GM18519 (cell line): Measurements from ENCODE around the gene RREB1.

Source experiments
- ATAC-seq: cut with Tn5 transposase; IDR thresholded peaks from one replicate; pipeline ENCODE4 v1.9.1; 2021; ENCODE audit warnings: mild to moderate bottlenecking, moderate library complexity; ENCODE audit not compliant: unreplicated experiment, low FRiP score

RREB1 gene

DNA sequence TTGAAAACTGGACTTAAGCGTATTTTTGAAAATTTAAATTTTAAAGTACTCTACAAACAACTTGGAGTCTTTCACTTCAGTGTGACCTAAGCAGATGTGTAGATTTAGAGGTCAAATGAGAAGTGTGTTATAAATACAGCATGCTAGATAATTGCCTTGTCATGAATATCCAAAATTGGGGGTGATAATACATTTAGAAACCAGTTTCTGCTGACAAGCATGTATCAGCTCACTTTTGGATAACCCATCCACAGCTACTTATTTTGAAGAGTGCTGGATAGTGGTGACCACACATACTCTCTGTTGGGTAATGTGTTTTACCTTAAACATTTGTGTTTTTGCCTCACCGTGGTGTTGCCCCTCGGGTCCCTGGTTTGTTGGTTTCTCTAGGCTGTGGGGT is 14.9 kb downstream of the RREB1 start:
- ATAC-seq, result no peak

DNA sequence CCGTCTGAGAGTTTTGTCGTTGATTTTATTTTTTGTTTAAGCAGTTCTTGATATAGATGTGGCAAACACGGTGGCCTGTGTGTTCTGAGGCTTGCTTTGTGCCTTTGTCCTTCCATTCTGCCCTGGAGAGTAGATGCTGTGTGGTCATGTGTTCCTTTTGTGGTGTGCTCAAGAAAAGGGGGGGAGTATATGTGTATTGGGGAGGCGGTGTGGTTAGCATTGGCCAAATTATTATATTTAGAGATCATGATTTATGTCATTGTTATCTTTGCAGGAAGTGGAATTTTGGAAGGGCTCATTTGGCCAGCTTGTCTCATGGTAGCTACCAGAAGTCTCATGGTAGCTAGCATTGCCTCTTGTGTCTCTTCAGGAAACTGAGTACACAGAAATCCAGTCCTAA is 16.4 kb downstream of the RREB1 start:
- no peak for ATAC-seq

DNA sequence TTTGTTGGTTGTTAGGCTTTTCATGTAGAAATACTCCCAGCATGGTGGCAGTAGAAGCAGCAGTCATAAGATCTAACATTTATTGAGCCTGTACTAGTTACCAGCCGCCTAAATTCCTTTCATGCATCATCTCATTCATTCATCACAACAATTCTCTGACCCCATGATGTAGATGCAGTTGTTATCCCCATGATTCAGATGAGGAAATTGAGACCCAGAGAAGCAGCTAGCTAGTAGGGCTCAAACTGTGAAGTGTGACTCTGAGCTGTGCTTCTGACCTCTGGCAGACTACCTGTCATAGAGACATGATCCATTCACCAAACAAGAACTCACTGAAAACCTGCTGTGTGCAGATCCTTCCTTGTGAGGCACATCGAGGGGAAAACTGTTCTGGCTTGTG is 16.9 kb downstream of the RREB1 start:
- no peak for ATAC-seq

DNA sequence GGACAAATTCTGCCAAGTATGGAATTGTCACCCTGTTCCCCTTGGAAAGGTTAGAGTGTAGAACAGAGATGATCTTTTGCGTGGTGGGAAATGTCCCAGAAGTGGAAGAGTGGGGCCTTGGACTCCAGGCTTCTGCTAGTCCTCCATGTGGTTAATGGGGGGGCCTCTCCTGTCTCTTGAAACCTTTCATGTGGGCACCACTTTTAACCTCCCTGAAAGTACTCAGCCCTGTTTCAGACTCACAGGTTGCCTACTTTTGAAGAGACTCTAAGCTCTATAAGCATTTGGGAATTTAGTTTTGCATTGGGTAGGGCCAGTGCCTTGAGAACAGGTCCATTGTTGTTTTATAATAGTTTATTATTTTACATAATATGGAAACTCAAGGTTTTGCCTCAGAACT is 17.5 kb downstream of the RREB1 start:
- no peak for ATAC-seq

DNA sequence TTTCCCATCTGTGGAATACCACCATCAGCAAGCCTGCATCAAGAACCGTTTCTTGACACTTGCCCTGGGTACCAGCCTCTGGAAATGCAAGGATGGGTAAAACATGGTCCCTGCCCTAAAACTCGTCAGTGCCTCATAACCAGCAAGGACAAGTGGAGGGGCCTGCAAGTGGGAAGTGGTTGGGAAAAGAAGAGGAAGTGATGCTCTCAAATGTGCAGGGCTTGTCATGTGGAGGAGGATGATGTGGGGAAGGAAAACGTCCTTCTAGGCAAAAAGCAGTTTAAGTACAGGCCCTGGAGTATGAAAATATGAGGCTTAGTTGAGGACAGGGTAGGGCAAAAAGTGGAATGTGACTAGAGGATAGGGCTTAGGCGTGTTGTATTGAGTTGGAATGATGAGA is 19.0 kb downstream of the RREB1 start:
- ATAC-seq, result no peak

DNA sequence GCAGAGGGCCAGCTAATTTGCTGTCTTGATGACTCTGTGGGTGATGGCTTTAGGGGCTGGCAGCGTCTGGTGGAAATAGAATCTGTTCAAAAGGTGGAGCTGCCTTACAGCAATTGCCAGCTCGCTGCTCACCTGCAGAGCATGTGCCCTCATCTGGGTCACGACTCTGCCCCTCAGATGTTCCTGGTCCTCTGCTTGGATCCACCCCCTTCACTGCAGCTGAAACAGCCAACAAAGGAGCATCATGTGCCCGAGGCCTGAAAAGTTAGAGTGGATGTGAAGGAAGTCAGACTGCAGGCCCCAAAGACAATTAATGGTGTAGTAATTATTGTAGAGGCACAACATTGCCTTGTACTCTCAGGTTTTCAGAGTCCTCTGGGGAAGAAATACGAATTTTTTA is 19.9 kb downstream of the RREB1 start:
- no peak for ATAC-seq

DNA sequence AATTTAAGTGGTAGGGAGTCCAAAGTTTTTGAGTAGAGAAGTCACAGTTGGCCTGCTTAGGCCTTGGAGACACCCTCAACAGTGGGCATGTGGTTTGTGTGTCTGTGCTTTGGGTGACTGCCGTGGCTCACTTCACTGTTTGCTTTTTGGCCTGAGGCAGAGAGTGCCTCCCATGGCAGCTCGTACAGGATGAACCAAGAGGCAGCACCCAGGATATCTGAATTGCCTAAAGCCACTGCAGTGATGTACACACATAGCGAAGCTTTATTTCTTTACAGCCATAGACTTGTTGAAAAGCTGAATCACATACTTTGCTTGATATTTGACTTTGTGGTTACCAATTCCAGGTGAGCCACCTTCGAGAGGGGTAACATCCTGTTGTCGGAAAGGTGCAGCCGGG is 21.6 kb downstream of the RREB1 start:
- no peak for ATAC-seq

DNA sequence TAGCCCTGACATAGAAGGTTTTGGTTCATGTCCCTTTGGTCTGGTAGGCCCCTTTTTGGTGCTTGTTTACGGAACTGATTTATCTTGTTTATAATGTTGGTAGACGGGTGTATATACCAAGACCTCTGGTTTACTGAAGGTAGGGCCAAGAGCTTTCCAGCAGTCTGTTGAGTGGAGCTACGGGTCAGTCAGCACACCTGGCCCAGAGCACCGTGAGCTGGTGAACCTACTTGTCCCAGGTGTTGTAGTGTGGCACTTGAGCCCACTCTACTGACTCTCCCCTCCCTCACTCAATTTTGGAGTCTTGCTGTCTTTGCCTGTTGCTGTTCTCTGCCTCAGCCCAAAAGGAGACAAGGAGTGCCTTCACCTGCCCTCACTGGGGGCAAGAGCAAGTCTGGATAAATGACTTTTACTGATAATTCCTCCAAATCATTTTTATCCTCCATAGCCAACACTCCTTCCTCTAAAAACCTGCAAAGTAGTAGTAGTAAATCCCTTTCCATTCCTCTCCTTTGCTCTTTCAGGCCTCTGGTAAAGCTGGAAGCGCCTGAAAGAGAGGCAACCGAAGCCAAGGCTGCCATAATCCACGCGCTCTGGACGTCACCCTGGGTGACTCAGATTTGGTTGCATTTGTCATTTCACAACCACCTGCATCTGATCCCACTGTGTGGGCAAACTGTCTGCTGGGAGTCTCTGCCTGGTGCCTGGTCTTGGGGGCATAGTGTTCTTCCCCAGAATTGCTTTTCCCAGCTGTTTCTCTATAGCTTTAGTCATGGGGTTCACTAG is 22.2 kb downstream of the RREB1 start:
- ATAC-seq, result no peak

DNA sequence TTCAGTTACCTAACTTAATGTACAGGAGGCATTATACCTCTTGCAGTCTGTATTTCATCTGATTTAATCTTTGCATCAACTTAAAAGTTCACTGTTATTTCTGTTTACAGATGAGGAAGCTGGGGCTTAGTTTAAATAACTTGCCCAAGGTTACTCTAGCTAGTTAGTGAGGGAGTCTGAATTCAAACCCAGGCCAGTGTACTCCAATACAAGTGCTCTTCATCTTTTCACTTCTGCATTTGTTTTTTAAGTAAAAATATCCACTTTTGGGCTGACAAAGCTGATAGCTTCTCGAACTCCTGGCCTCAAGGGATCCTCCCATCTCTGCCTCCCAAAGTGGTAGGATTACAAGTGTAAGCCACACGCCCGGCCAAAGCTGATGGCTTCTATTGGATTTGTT is 23.6 kb downstream of the RREB1 start:
- ATAC-seq, result no peak

DNA sequence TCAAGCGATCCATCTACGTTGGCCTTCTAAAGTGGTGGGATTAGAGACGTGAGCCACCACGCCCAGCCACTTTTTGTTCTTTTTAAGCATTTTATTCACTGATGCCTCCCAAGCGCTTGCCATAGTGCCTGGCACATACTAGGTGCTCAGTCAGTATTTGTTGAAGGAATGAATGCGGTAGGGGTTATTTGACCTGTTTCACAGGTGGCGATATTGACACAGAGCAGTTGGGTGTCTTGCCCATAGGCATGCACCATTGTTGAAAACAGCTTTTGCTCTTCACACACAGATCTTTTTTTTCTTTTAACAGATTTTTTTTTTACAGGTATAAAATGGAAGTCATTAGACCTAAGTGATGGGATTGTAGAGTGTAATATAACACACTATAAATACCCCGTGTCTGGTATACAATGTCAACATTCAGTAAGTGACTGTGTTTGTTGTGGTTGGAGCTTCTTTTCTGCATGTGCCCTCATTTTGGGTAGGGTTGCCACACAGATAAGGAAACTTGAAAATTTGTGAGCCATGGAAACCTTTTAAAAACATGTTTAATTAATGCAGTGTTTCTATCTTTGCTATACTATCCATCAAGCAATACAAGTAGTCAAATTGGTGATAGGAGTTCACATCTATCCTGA is 24.8 kb downstream of the RREB1 start:
- ATAC-seq, result no peak

DNA sequence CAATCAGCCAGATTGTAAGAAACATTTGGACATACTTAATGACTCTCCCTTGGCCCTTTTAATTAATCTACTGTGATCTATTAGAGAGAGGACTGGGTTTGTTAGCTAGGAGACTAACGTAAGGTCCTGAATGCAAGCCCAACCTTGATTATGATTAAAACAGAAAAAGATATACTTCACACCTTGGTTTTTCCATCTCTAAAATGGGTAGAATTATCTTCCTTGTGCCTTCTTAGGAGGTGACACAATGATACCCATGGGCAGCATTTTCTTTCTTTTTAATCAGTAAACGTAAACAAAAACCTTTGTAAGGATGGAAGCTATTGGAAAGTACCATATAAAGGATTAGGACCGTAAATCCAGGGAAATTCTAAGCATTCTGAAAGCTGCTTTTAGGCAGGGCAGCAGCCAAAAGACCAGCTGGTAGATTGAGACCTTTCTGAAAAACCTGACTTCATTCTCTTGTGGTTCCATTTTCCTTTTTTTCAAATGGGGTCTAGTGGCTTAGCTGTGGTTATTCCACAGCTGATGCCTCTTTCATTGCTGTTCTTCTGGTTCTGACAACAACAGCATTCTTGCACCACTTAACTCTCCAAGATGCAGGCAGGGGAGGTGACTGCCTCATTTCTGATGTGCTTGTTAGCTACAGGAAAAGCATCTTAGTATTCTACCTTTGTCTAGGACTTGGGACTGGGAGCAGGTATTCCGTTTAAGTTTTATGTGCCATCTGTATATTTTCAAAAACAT is 27.4 kb downstream of the RREB1 start:
- no peak for ATAC-seq

DNA sequence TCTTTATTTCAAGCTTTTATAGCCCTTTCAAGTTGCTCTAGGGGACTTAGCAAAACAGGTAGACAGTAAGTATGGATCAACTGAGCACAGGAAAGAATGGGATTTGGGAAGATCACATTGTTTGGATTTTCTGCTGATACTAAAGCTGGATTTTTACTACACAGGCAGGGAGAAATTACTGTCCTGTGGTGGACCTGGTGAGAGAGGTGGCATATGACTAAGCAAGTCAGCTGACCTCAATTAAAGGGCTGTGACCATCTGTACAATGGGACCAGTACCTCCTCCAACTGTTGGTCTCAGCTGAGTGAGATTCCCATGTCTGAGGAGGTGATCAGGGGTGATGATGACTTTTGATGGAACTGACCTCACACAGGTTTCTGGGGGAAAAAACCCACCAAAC is 28.0 kb downstream of the RREB1 start:
- ATAC-seq, result no peak

DNA sequence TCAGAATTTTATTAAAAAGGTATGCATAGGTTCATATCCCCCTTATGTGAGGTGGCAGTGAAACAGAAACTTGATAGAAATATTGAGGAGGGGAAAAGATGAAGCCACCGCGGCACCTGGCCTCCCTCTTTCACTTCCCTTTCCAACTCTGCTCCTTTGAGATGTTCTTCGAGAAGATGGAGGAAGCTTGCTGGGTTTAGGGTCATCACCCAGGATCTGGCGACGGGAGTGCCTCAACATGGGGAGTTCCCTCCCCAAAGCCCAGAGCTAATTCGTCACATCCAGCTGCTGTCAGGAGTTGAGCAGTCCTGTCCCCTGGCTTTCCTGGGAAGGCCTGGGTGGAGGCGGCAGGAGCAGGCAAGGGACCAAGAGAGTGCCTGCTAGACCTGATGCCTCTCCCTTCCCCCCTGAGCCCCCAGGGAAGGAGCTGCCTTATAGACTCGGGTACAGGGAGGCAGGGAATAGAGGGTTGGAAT is 29.1 kb downstream of the RREB1 start:
- ATAC-seq, result no peak

DNA sequence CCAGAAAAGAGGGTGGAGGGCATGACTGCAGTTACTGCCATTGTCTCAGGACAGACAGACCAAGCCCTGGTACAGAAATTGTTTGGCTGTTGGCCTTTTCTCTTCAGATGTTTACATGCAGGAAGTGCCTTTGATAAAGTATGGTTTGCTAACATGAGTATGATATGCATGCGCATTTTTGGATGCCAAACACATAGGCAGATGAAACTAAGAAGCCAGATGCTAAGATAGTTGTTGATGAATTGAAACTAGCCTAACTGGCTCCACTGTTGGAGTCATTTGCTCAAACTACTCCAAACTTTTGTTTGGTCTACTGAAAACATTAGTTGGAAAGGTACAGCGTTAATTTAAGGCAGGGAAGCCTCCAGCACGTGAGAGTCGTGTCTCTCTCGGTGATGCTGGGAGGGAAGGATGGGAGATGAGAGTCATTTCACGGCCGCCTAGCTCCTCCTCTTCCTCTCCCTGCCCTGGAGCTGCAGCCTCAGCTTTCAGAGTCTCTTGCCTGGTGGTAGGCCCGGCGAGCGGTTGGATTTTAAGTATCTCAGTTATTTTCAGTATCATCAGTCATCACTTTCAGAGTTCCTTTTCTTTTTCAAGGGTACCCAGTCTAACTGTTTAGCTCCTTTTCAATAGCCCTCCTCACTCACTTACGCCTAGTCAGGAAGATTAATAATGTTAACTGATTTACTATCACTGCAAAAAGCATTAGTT is 29.7 kb downstream of the RREB1 start:
- no peak for ATAC-seq

DNA sequence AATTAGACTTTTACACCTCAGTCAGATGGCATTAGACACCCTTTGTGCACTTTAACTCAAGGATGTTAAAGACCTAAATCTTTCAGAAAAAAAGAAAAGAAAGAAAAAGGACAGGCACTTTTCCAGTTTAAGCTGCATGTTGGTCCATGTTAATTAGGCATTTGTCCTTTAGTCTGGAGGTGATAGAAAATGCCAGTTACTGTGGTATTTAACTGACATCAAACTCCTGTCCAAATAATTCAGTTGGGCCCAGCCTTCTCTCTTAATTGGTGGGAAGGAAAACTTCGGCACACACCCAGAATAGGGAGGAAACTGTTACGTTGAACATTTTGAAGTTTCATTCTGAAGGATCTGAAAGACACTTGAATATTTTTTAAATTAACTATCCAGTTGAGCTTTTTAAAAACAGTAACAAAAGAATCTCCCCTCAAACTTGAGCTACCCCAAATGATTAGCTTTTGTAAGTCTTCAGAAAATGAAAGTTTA is 30.3 kb downstream of the RREB1 start:
- no peak for ATAC-seq

DNA sequence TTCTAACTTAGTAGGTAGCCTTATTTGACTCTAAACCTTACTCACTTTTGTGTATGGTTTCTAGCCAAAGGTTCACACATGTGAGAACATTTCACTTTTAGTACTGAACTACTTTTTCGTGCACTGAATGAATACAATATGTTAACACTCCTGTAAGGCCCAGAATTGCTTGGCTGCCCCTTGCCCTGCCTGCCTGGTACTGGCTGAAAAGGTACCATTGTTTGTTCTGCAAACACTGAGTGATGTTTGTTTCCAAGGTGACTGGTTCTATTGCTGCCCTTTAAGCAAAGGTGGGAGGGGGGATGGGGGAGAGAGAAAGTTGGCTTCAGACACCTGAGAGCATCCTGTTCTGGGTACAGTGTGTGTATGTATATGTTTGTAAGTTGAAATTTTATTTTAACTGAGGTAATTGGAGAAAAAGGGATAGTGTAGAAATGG is 31.2 kb downstream of the RREB1 start:
- ATAC-seq, result no peak

DNA sequence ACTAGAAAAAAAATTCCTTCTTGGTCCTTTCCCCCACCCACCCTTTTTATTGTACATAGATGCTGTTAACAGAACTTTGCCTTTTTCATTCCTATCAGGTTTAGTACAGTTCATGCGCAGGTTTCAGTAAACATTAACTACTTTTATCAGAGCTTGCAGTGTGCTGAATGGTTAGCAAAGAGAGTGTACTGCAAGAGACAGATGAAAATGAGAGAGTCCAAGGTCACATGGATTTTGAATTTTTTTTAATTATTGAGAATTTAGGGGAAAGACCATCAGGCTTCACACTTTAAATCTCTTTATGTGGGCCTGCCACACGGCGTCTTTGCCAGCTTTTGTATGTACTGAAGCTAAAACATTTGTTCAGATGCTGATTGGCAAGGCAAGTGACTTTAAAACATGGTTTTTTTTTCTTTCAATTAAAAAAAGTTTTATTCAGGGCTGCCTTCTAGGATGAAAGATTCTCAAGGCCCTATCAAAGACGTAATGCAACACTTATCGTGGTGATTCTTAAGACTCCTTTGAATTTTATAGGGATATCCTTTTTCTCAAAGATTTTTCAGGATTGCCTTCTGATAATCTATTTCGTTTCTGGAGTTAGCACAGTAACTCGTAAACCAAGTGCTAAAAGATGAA is 32.2 kb downstream of the RREB1 start:
- ATAC-seq, result no peak

DNA sequence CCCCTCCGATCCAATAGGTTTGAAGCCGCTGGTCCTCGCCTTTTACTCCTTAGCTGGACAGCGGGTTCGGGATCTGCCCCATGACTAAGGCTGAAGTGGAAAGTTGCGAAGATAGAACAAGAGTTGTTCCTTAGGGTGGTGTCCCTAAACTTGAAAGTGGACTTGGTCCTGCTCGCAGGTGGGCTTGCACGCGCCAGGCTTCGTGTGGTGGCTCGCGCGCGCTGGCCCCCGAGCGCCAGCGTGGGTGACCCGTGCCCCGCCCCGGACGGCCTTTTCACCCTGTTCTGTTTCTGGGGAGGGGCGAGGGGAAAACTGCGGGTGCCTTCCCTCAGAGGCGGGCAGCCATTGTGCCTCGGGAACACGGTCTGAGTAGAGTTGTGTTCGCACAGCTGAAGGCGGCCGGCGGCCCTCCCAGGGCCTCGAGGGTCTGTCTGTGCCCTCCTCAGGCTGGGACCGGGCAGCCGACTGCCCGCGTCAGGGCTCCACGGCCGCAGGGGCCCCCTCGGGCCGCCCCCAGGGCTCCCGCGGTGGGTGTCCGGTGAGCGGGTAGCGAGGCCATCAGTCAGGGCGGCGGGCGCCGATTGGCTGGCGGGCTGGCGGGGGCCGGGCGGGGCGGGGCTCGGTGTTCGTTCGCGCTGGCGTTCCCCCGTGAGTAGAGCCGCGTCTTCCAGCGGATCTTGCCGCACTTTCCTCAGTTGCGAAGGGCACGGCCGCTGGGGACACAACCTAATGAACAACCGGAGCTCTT is 33.0 kb downstream of the RREB1 start:
- peak; percentile 45 for ATAC-seq

DNA sequence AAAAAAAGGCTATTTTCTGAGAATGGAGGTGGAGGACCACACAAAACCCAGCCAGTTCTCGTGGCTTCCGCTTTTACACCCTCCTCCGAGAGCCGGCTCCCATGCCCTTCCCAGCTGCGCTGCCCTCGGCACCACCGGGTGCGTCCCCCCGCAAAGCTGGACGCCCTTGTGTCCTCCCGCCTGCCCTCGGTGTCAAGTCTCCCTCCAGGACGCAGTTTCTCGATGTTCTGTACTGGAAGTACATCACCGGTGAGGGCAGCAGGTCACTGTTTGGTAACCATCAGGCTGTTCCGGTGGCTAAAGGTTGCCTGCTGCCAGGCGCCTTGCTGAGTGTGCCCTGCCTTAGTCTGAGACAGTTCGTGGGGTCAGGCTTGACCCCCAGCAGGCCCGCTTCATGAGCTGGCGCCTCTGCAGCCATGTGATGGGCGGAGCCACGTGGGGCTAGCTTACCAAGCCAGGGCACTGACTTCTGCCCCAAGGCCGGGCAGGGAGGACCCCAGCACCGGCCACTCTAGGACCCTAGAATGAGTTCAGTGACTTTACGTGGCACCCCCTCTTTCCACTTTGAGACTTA is 34.6 kb downstream of the RREB1 start:
- ATAC-seq, result no peak
